Activated naive CD8-positive, alpha-beta T cell (primary cell): ENCODE results near the gene DCDC2.
"Not testable (repeated sequence)": the region's sequence is repeated elsewhere in the genome, so short reads cannot be mapped to it uniquely, and the experiment has no call there.

Source experiments
- H3K27ac Mint-ChIP-seq: one replicate; pipeline ENCODE4 v1.8.0; 2021; ENCODE audit warnings: mixed read lengths
- H3K27me3 Mint-ChIP-seq: one replicate; pipeline ENCODE4 v1.8.0; 2021; ENCODE audit warnings: mixed read lengths
- H3K36me3 Mint-ChIP-seq: one replicate; pipeline ENCODE4 v1.8.0; 2021; ENCODE audit warnings: mixed read lengths
- H3K4me1 Mint-ChIP-seq: one replicate; pipeline ENCODE4 v1.8.0; 2021; ENCODE audit warnings: low read depth, mixed read lengths
- H3K4me3 Mint-ChIP-seq: one replicate; pipeline ENCODE4 v1.8.0; 2021; ENCODE audit warnings: mild to moderate bottlenecking, mixed read lengths
- H3K9me3 Mint-ChIP-seq: one replicate; pipeline ENCODE4 v1.8.0; 2021; ENCODE audit warnings: low read depth, mixed read lengths

Gene DCDC2

DNA sequence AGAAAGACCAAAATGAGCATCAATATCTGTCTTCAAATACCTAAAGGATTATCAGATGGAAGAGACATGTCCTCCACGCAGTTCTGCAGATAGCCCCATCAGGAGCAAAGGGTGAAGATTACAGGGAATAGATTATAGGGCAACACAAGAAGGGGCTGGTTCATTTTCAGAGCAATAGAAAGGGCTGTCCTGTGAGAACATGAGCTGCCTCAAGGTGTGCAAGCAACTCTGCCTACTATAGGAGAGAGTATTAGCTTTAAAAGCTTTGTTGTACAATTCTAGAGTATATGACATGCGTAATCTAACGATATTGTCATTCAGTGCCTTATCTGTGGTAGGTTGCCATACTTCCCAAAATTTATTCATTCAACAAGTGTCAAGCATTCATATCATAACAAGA, 119.2 kb downstream of the DCDC2 start:
- Mint-ChIP-seq H3K4me3 (no peak overlapping the region), H3K9me3 (no peaks in the 10 kb centered on the region), H3K4me1 (no peaks in the 10 kb centered on the region), H3K36me3 (no peaks in the 10 kb centered on the region), H3K27me3 (peaks cover 3% of the 10 kb centered on the region), H3K27ac (no peak overlapping the region)

DNA sequence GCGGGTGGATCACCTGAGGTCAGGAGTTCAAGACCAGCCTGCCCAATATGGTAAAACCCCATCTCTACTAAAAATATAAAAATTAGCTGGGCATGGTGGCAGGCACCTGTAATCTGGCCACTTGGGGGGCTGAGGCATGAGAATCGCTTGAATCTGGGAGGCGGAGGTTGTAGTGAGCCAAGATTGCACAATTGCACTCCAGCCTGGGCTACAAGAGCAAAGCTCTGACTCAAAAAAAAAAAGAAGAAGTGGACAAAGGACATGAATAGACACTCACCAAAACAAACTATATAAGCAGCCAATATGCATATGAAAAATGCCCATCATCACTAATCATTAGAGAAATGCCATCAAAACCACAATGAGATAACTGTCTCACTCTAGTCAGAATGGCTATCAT, 121.1 kb downstream of the DCDC2 start:
- H3K27me3 Mint-ChIP-seq, H3K9me3 Mint-ChIP-seq, H3K4me1 Mint-ChIP-seq, H3K27ac Mint-ChIP-seq, H3K36me3 Mint-ChIP-seq, H3K4me3 Mint-ChIP-seq: not testable (repeated sequence)

- Mint-ChIP-seq H3K27me3 (peaks cover 9% of the 10 kb centered on the region), H3K4me3 (no peak overlapping the region), H3K27ac (no peak overlapping the region), H3K4me1 (no peaks in the 10 kb centered on the region), H3K36me3 (no peaks in the 10 kb centered on the region), H3K9me3 (no peaks in the 10 kb centered on the region)
Measured at GRCh38 chr6:24233813-24234442, 123.9 kb downstream of the DCDC2 start.

- Mint-ChIP-seq H3K27ac (no peak overlapping the region), H3K4me3 (no peak overlapping the region), H3K9me3 (no peaks in the 10 kb centered on the region), H3K4me1 (no peaks in the 10 kb centered on the region), H3K36me3 (no peaks in the 10 kb centered on the region), H3K27me3 (peaks cover 9% of the 10 kb centered on the region)
Measured at GRCh38 chr6:24231438-24231977, 126.4 kb downstream of the DCDC2 start.

DNA sequence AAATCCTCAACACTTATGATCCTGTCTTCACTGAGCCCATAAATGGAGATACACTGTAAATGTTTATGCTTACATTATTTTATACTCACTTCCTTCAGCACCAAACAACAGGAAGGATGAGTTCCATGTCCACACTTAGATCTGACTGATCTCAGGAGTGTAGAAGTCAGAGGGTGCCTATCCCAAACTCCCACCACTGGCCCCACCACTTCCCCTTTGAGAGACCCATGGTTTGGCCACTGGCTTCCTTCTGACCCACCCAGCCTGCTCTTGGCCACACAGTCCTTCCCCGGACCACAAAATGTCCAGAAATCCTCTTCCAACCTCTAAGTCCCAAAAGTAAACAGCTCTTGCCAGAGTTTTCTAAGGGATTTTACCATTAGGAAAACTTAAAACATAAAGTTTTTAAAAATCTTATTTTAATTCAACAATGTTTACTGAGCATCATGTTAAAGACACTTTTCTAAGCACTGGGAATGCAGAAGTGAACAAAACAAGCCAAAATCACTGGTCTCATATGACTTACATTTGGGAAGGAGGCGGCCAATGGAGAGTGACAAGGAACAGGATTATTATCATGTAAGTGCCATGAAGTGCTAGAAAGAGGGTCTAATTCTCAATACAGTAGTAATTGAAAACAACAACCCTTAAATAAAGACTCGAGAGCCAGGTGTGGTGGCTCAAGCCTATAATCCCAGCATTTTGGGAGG, 128.0 kb downstream of the DCDC2 start:
- Mint-ChIP-seq H3K9me3 (no peaks in the 10 kb centered on the region), H3K27ac (no peak overlapping the region), H3K4me1 (no peaks in the 10 kb centered on the region), H3K4me3 (no peak overlapping the region), H3K36me3 (no peaks in the 10 kb centered on the region), H3K27me3 (peaks cover 9% of the 10 kb centered on the region)

DNA sequence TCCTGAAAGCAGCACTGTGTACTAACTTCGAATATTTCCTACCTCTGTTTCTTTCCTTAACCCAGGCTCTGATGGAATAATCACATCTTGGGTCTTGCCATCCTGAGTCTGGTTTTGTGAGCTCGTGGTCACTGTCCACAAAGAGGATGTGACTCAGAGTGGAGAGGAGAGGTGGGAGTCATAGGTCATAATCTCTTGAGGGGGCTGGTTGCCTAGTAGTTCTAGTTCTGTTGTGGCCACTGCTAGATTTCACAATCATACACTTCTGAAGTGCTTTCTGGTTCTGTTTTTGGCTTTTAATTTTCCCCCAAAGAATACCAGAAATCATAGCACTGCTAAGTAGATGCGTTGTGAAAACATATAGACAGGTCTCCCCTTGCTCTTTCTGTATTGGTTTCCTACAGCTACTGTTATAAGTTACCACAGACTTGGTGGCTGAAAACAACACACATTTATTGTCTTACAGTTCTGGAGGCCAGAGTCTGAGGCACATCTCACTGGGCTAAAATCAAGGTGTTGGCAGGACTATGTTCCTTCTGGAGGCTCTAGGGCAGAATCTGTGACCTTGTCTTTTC, 129.1 kb downstream of the DCDC2 start:
- Mint-ChIP-seq H3K4me3 (no peak overlapping the region), H3K36me3 (no peaks in the 10 kb centered on the region), H3K27me3 (peaks cover 7% of the 10 kb centered on the region), H3K4me1 (no peaks in the 10 kb centered on the region), H3K27ac (no peak overlapping the region), H3K9me3 (no peaks in the 10 kb centered on the region)

DNA sequence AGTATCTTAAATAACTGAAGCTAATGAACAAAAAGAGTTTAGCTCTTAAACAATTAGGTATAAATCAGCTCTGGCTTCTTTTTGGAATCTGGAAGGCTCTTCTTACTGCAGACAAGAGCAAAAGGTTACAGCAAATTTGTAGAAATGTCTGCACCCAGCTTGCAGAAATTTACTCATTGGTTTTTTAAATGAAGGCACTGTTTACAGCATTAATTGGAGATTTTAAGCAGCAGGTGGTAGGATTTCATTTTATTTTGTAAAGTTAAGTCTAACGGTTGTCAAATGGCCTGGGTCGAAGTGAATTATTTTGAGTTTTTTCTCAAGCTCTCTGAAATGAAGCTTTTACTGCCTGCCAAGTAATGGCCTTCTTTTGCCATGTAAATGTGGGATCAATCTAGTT, 129.7 kb downstream of the DCDC2 start:
- H3K4me1 Mint-ChIP-seq = no peaks in the 10 kb centered on the region
- H3K9me3 Mint-ChIP-seq = no peaks in the 10 kb centered on the region
- no peak overlapping the region for H3K27ac Mint-ChIP-seq
- H3K36me3 Mint-ChIP-seq = no peaks in the 10 kb centered on the region
- no peak overlapping the region for H3K4me3 Mint-ChIP-seq
- peaks cover 8% of the 10 kb centered on the region for H3K27me3 Mint-ChIP-seq

DNA sequence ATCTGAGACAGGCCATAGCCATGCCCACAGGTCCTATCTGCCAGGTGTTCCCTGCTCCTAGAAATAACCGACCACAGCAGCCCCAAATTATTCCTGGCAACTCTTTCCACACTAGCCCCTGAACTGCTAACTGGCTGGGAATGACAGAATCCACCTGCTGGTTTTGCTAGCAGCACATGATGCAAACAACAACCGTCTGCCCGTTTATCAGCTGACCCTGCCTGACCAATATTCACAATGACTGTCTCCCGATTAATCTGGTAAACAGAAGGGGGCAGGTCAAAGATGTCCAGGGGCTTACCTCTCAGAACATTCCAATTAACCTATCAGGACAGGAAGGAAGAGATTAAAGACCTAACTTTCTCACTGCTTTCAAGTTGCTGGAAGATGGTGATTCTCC, 130.3 kb downstream of the DCDC2 start:
- Mint-ChIP-seq H3K36me3 (no peaks in the 10 kb centered on the region), H3K4me1 (no peaks in the 10 kb centered on the region), H3K4me3 (no peak overlapping the region), H3K9me3 (no peaks in the 10 kb centered on the region), H3K27me3 (peaks cover 8% of the 10 kb centered on the region), H3K27ac (no peak overlapping the region)

GRCh38 chr6:24226541-24226940, 131.3 kb downstream of the DCDC2 start:
- peaks cover 8% of the 10 kb centered on the region for H3K27me3 Mint-ChIP-seq
- H3K4me1 Mint-ChIP-seq = no peaks in the 10 kb centered on the region
- H3K36me3 Mint-ChIP-seq = no peaks in the 10 kb centered on the region
- no peak overlapping the region for H3K27ac Mint-ChIP-seq
- H3K4me3 Mint-ChIP-seq = no peak overlapping the region
- H3K9me3 Mint-ChIP-seq = no peaks in the 10 kb centered on the region

GRCh38 chr6:24225838-24226237, 132.0 kb downstream of the DCDC2 start:
- Mint-ChIP-seq H3K4me1 (no peaks in the 10 kb centered on the region), H3K27me3 (peaks cover 8% of the 10 kb centered on the region), H3K9me3 (no peaks in the 10 kb centered on the region), H3K36me3 (no peaks in the 10 kb centered on the region), H3K27ac (no peak overlapping the region), H3K4me3 (no peak overlapping the region)

GRCh38 chr6:24223115-24223919, 134.5 kb downstream of the DCDC2 start:
- H3K4me3 Mint-ChIP-seq = no peak overlapping the region
- H3K36me3 Mint-ChIP-seq = no peaks in the 10 kb centered on the region
- H3K27ac Mint-ChIP-seq = no peak overlapping the region
- peaks cover 4% of the 10 kb centered on the region for H3K27me3 Mint-ChIP-seq
- H3K4me1 Mint-ChIP-seq = no peaks in the 10 kb centered on the region
- no peaks in the 10 kb centered on the region for H3K9me3 Mint-ChIP-seq

DNA sequence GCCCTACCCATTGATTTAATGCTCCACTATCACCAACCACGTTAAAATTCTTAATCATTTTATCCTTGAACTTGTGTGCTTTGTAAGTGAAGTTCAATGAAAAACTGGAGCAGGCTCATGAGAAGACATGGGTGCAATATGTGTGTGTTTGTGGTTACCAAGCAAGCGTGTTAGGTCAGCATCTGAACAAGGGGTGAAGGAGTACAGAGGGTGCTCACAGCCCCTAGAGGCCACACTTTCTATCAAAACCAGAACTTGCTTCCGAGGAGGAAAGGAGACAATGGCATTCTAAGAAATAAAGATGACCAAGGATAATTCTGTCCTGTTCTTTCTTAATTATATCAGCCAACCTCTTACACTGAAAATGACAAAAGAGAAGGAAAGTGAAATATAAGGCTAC, 138.2 kb downstream of the DCDC2 start:
- Mint-ChIP-seq H3K4me1 (no peaks in the 10 kb centered on the region), H3K9me3 (no peaks in the 10 kb centered on the region), H3K36me3 (no peaks in the 10 kb centered on the region), H3K27ac (no peak overlapping the region), H3K27me3 (peaks cover 4% of the 10 kb centered on the region), H3K4me3 (no peak overlapping the region)

- H3K9me3 Mint-ChIP-seq = no peaks in the 10 kb centered on the region
- H3K4me3 Mint-ChIP-seq = no peak overlapping the region
- H3K27me3 Mint-ChIP-seq = no peaks in the 10 kb centered on the region
- H3K27ac Mint-ChIP-seq = no peak overlapping the region
- H3K36me3 Mint-ChIP-seq = no peaks in the 10 kb centered on the region
- no peaks in the 10 kb centered on the region for H3K4me1 Mint-ChIP-seq
Measured at GRCh38 chr6:24214984-24215383, 142.9 kb downstream of the DCDC2 start.

DNA sequence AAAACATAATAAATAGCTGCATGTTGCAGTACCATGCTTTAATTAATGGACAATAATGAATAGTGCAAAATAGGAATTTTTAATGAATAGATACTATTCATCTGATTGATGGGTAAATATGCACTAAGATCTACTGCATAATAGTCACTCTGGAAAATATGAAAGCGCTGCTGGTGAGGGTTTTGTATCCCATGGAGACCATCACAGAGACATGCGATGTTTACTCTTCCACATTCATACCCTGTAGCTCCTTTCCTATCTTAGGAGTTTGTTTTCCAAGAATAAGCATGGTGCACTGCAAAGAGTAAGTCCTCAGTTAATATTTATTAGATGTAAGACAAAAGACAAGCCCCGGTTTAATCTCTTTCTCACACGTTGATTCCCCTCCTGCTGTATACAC, 150.4 kb downstream of the DCDC2 start:
- Mint-ChIP-seq H3K27me3 (peaks cover 2% of the 10 kb centered on the region), H3K9me3 (no peaks in the 10 kb centered on the region), H3K4me1 (no peaks in the 10 kb centered on the region), H3K4me3 (no peak overlapping the region), H3K36me3 (no peaks in the 10 kb centered on the region), H3K27ac (no peak overlapping the region)

- Mint-ChIP-seq H3K27me3 (peaks cover 5% of the 10 kb centered on the region), H3K27ac (no peak overlapping the region), H3K36me3 (no peaks in the 10 kb centered on the region), H3K4me1 (no peaks in the 10 kb centered on the region), H3K4me3 (no peak overlapping the region), H3K9me3 (no peaks in the 10 kb centered on the region)
Measured at GRCh38 chr6:24205020-24205492, 152.8 kb downstream of the DCDC2 start.
